Measurements from ENCODE around the gene HCRTR1. TPM values are rescaled to one million over a fixed set of nuclear protein-coding genes. Genes with fewer than 3 reads are reported as not detected.

The HCRTR1 gene
- total and polyA plus RNA-seq, 5 donors from 2014 or later, result not detected

- H3K36me3 Mint-ChIP-seq, result no peaks in the 10 kb centered on the region
- H3K27me3 Mint-ChIP-seq, result peaks cover 11% of the 10 kb centered on the region
- no peak overlapping the region for H3K27ac ChIP-seq (ENCODE audit: insufficient read depth, low read length, poor library complexity, severe bottlenecking)
- no peaks in the 10 kb centered on the region for H3K9me3 ChIP-seq (ENCODE audit: control insufficient read depth in 2 of 2, low read length in 2 of 2)
- H3K4me1 ChIP-seq (ENCODE audit: control insufficient read depth, insufficient read depth, low read length, poor library complexity, severe bottlenecking), result peaks cover 7% of the 10 kb centered on the region
- peaks cover 0 to 4% (median under 1%) of the 10 kb centered on the region in 4 donors for H3K4me1 Mint-ChIP-seq
- H3K4me3 Mint-ChIP-seq, result no peak overlapping the region
- H3K27me3 ChIP-seq (ENCODE audit: control insufficient read depth, insufficient read depth, low read length), result peaks cover 5% of the 10 kb centered on the region
- DNase-seq (no peak), ATAC-seq (ENCODE audit: low read depth in 2 of 2) (no peak)
- no peak overlapping the region for H3K27ac Mint-ChIP-seq
- H3K4me3 ChIP-seq (ENCODE audit: low read depth, low read length), result no peak overlapping the region
- H3K36me3 ChIP-seq (ENCODE audit: control insufficient read depth, insufficient read depth, low read length), result no peaks in the 10 kb centered on the region
- H3K9me3 Mint-ChIP-seq, result no peaks in the 10 kb centered on the region
Observed at GRCh38 chr1:31591425-31592093, 25.9 kb upstream of the HCRTR1 start.

DNA sequence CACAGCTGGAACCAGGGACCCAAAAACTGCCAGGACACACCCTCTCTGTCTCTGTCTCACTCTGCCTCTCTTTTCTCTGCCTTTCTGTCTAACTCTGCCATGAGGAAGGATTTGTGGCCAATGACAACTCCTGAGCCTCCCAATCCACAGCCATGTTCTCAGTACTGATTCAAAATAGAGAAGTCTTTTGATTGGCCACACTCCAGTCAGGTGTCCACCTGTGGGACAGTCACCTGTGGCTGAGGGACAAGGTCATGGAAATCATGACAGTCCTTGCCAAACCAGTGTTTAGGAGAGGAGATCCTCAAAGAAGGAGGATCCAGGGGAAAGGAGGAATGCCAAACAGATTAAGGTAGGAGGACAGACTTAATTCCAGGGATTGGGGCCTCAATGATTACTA is 25.4 kb upstream of the HCRTR1 start:
- peaks cover 0 to 4% (median under 1%) of the 10 kb centered on the region in 4 donors for H3K4me1 Mint-ChIP-seq
- Histone ChIP-seq H3K27me3 (ENCODE audit: control insufficient read depth, insufficient read depth, low read length) (peaks cover 5% of the 10 kb centered on the region), H3K4me3 (ENCODE audit: low read depth, low read length) (no peak overlapping the region), H3K9me3 (ENCODE audit: control insufficient read depth in 2 of 2, low read length in 2 of 2) (no peaks in the 10 kb centered on the region), H3K4me1 (ENCODE audit: control insufficient read depth, insufficient read depth, low read length, poor library complexity, severe bottlenecking) (peaks cover 7% of the 10 kb centered on the region), H3K36me3 (ENCODE audit: control insufficient read depth, insufficient read depth, low read length) (no peaks in the 10 kb centered on the region), H3K27ac (ENCODE audit: insufficient read depth, low read length, poor library complexity, severe bottlenecking) (no peak overlapping the region)
- no peaks in the 10 kb centered on the region for H3K9me3 Mint-ChIP-seq
- no peak overlapping the region for H3K4me3 Mint-ChIP-seq
- no peaks in the 10 kb centered on the region for H3K36me3 Mint-ChIP-seq
- DNase-seq (no peak), ATAC-seq (ENCODE audit: low read depth in 2 of 2) (no peak)
- H3K27me3 Mint-ChIP-seq, result peaks cover 11% of the 10 kb centered on the region
- no peak overlapping the region for H3K27ac Mint-ChIP-seq

DNA sequence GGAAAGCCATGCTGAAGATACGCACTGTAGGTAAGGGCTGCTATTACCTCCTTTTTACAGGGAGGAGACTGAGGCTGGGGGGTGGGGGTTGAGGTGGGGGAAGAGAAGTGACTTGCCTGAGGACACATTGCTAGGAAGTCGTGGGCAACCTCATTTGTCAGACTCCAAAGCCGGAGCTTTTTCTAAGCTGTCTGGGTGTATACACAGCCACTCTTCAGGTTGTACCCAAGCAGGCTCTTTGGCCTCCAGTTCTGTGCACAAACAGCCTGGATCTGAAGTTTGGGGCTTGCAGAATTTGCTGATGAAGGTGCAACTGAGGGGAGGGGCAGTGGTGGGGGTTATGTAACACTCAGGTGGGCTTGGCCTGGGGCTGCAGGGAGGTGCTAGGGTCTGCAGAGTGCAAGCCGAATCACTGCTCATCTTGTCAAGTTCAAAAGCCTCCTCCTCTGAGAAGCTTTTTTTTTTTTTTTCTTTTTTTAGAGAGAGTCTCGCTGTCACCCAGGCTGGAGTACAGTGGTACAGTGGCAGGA is 24.3 kb upstream of the HCRTR1 start:
- no peaks in the 10 kb centered on the region for H3K36me3 ChIP-seq (ENCODE audit: control insufficient read depth, insufficient read depth, low read length)
- no peak overlapping the region for H3K27ac ChIP-seq (ENCODE audit: insufficient read depth, low read length, poor library complexity, severe bottlenecking)
- peaks cover 5% of the 10 kb centered on the region for H3K27me3 ChIP-seq (ENCODE audit: control insufficient read depth, insufficient read depth, low read length)
- H3K9me3 ChIP-seq (ENCODE audit: control insufficient read depth in 2 of 2, low read length in 2 of 2), result no peaks in the 10 kb centered on the region
- peaks cover 17% of the 10 kb centered on the region for H3K27me3 Mint-ChIP-seq
- DNase-seq (no peak), ATAC-seq (ENCODE audit: low read depth in 2 of 2) (no peak)
- no peak overlapping the region for H3K27ac Mint-ChIP-seq
- peaks cover 0 to 4% (median under 1%) of the 10 kb centered on the region in 4 donors for H3K4me1 Mint-ChIP-seq
- H3K36me3 Mint-ChIP-seq, result no peaks in the 10 kb centered on the region
- peaks cover 4% of the 10 kb centered on the region for H3K4me1 ChIP-seq (ENCODE audit: control insufficient read depth, insufficient read depth, low read length, poor library complexity, severe bottlenecking)
- H3K9me3 Mint-ChIP-seq, result no peaks in the 10 kb centered on the region
- H3K4me3 Mint-ChIP-seq, result no peak overlapping the region
- H3K4me3 ChIP-seq (ENCODE audit: low read depth, low read length), result no peak overlapping the region

GRCh38 chr1:31593770-31594632 is 23.5 kb upstream of the HCRTR1 start:
- Mint-ChIP-seq H3K27me3 (peaks cover 23% of the 10 kb centered on the region), H3K27ac (no peak overlapping the region), H3K9me3 (no peaks in the 10 kb centered on the region), H3K4me1 (peaks cover 0 to 4% (median under 1%) of the 10 kb centered on the region in 4 donors), H3K4me3 (no peak overlapping the region), H3K36me3 (no peaks in the 10 kb centered on the region)
- peaks cover 5% of the 10 kb centered on the region for H3K27me3 ChIP-seq (ENCODE audit: control insufficient read depth, insufficient read depth, low read length)
- DNase-seq (peak; percentile 21 to 66 (median 55)), ATAC-seq (ENCODE audit: low read depth in 2 of 2) (peak; percentile 55 to 67)
- H3K36me3 ChIP-seq (ENCODE audit: control insufficient read depth, insufficient read depth, low read length), result no peaks in the 10 kb centered on the region
- H3K9me3 ChIP-seq (ENCODE audit: control insufficient read depth in 2 of 2, low read length in 2 of 2), result no peaks in the 10 kb centered on the region
- peaks cover under 1% of the 10 kb centered on the region for H3K4me1 ChIP-seq (ENCODE audit: control insufficient read depth, insufficient read depth, low read length, poor library complexity, severe bottlenecking)
- no peak overlapping the region for H3K27ac ChIP-seq (ENCODE audit: insufficient read depth, low read length, poor library complexity, severe bottlenecking)
- no peak overlapping the region for H3K4me3 ChIP-seq (ENCODE audit: low read depth, low read length)

DNA sequence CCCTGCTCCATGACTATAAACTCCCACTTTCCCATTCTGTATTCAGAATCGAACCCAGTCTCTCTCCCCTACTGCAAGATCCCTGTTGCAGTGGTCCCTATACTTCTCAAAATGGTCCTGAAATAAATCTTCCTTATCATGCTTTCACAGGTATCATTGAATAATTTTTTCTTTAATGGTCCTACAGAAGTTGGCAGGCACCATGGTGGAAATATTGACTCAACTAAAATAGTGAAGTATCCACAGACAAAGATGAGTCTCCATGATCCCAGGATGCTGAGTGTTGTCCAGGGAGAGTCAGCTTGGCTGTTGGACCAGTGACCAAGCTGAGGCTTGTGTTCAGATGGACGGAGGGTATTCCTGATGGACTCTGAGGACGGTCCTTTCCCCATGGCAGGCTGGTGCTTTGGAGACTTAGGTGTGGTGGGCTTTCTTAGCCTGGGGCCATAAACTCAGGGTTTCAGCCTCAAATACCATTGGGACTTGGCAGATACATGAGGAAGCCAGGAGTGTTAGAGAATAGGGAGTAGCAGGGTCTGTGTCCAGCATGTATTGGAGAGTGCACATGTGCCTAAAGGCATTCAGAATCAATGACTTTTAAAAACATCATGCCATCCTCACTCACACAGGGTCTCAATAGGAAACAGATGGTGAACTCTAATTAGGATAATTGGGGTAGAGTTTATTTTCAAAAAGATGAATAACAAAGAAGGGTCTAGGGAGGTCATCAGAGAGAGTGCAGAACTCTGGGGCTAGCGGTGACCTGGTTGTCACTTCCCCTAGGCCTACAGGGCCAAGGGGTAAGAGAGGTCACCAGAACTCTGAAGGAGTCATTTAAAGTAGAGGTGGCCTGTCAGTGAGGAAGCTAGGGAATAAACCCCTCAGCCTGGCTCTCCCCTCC is 21.4 kb upstream of the HCRTR1 start:
- no peaks in the 10 kb centered on the region for H3K9me3 ChIP-seq (ENCODE audit: control insufficient read depth in 2 of 2, low read length in 2 of 2)
- DNase-seq, result no peak
- Mint-ChIP-seq H3K9me3 (no peaks in the 10 kb centered on the region), H3K27me3 (peaks cover 24% of the 10 kb centered on the region), H3K27ac (peak overlapping the region in 2 of 3 donors; percentile 15 to 43), H3K36me3 (no peaks in the 10 kb centered on the region), H3K4me1 (peaks cover 0 to 4% (median 0%) of the 10 kb centered on the region in 4 donors), H3K4me3 (no peak overlapping the region)
- no peak overlapping the region for H3K27ac ChIP-seq (ENCODE audit: insufficient read depth, low read length, poor library complexity, severe bottlenecking)
- H3K4me1 ChIP-seq (ENCODE audit: control insufficient read depth, insufficient read depth, low read length, poor library complexity, severe bottlenecking), result no peaks in the 10 kb centered on the region
- no peak for ATAC-seq (ENCODE audit: low read depth in 2 of 2)
- H3K27me3 ChIP-seq (ENCODE audit: control insufficient read depth, insufficient read depth, low read length), result peaks cover 5% of the 10 kb centered on the region
- no peaks in the 10 kb centered on the region for H3K36me3 ChIP-seq (ENCODE audit: control insufficient read depth, insufficient read depth, low read length)
- H3K4me3 ChIP-seq (ENCODE audit: low read depth, low read length), result no peak overlapping the region

- Histone ChIP-seq H3K27ac (ENCODE audit: insufficient read depth, low read length, poor library complexity, severe bottlenecking) (no peak overlapping the region), H3K9me3 (ENCODE audit: control insufficient read depth in 2 of 2, low read length in 2 of 2) (no peaks in the 10 kb centered on the region), H3K27me3 (ENCODE audit: control insufficient read depth, insufficient read depth, low read length) (peaks cover 5% of the 10 kb centered on the region), H3K4me1 (ENCODE audit: control insufficient read depth, insufficient read depth, low read length, poor library complexity, severe bottlenecking) (no peaks in the 10 kb centered on the region), H3K4me3 (ENCODE audit: low read depth, low read length) (no peak overlapping the region), H3K36me3 (ENCODE audit: control insufficient read depth, insufficient read depth, low read length) (no peaks in the 10 kb centered on the region)
- DNase-seq (peak in 1 of 3 donors; percentile 11), ATAC-seq (ENCODE audit: low read depth in 2 of 2) (no peak)
- no peak overlapping the region for H3K27ac Mint-ChIP-seq
- H3K9me3 Mint-ChIP-seq, result no peaks in the 10 kb centered on the region
- H3K27me3 Mint-ChIP-seq, result peaks cover 25% of the 10 kb centered on the region
- H3K4me3 Mint-ChIP-seq, result no peak overlapping the region
- no peaks in the 10 kb centered on the region for H3K36me3 Mint-ChIP-seq
- H3K4me1 Mint-ChIP-seq, result no peaks in the 10 kb centered on the region
Observed at GRCh38 chr1:31596737-31597097, 20.8 kb upstream of the HCRTR1 start.

DNA sequence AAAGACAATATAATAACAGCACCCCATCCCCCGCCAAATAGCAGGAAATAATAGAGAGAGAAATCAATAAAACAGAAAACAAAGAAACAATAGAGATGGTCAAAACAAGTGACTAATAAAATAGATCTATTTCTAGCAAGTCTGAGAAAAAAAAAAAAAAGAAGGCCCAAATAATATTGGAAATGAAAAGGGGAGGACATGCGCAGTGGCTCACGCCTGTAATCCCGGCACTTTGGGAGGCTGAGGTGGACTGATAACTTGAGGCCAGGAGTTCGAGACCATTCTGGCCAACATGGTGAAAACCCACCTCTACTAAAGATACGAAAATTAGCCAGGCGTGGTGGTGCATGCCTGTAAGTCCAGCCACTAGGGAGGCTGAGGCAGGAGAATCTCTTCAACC is 18.5 kb upstream of the HCRTR1 start:
- no peaks in the 10 kb centered on the region for H3K27me3 ChIP-seq (ENCODE audit: control insufficient read depth, insufficient read depth, low read length)
- H3K4me1 ChIP-seq (ENCODE audit: control insufficient read depth, insufficient read depth, low read length, poor library complexity, severe bottlenecking), result no peaks in the 10 kb centered on the region
- H3K4me1 Mint-ChIP-seq, result no peaks in the 10 kb centered on the region
- H3K9me3 Mint-ChIP-seq, result peaks cover 0 to 5% (median 0%) of the 10 kb centered on the region in 7 donors
- no peaks in the 10 kb centered on the region for H3K9me3 ChIP-seq (ENCODE audit: control insufficient read depth in 2 of 2, low read length in 2 of 2)
- H3K36me3 Mint-ChIP-seq, result no peaks in the 10 kb centered on the region
- no peaks in the 10 kb centered on the region for H3K36me3 ChIP-seq (ENCODE audit: control insufficient read depth, insufficient read depth, low read length)
- ATAC-seq (ENCODE audit: low read depth in 2 of 2) (no peak), DNase-seq (no peak)
- no peak overlapping the region for H3K4me3 ChIP-seq (ENCODE audit: low read depth, low read length)
- H3K27ac ChIP-seq (ENCODE audit: insufficient read depth, low read length, poor library complexity, severe bottlenecking), result no peak overlapping the region
- no peak overlapping the region for H3K4me3 Mint-ChIP-seq
- H3K27ac Mint-ChIP-seq, result no peak overlapping the region
- H3K27me3 Mint-ChIP-seq, result peaks cover 31% of the 10 kb centered on the region

All from CD4-positive, CD25-positive, alpha-beta regulatory T cell (primary cell).